ENCODE results near the gene WNK1. TPM values are rescaled to one million over a fixed set of nuclear protein-coding genes. Genes with fewer than 3 reads are reported as not detected.

The WNK1 gene
- 90.6 and 104 TPM in 2 replicates for total RNA-seq

GRCh38 chr12:751999-752694 lies at the start of gene WNK1:
WNK1 (plus strand) TSS chr12:752579; CDS start chr12:753566, 987 bp downstream.

GRCh38 chr12:949453-950191 lies 197.2 kb downstream of the WNK1 start, which contains the start of gene RAD52:
RAD52 (minus strand) TSS chr12:949694; CDS start chr12:933058, 16,636 bp downstream.

Other genes starting within 250 kb of the WNK1 start
- gene NINJ2, start 89.1 kb upstream of the WNK1 start, total RNA-seq: 0.50 and 0.79 TPM in 2 replicates
- gene RAD52, start 197.1 kb downstream of the WNK1 start, total RNA-seq: 12.0 and 12.8 TPM in 2 replicates
- 28.7 and 35.3 TPM in 2 replicates for gene ERC1, start 238.6 kb downstream of the WNK1 start, total RNA-seq

All from aortic smooth muscle cell (primary cell).